Measurements from ENCODE around the gene SMIM15. TPM values are rescaled to one million over a fixed set of nuclear protein-coding genes. Genes with fewer than 3 reads are reported as not detected.

The SMIM15 gene
- polyA plus RNA-seq, 1 donor = 83.7 TPM

GRCh38 chr5:61163905-61164304, 1.6 kb upstream of the SMIM15 start:
- H3K4me1 ChIP-seq (ENCODE audit: control insufficient read depth, insufficient read depth, low read length) = peaks cover 2% of the 10 kb centered on the region
- WGBS (ENCODE audit: insufficient coverage, low lambda C conversion rate) = 60% methylated on average over 1 of the region's 13 CpGs
- no peaks in the 10 kb centered on the region for H3K27me3 ChIP-seq (ENCODE audit: control insufficient read depth, insufficient read depth, low read length)
- no peak overlapping the region for H3K4me3 ChIP-seq (ENCODE audit: low read length)
- no peaks in the 10 kb centered on the region for H3K9me3 ChIP-seq (ENCODE audit: control insufficient read depth, low read depth, low read length)
- H3K36me3 ChIP-seq (ENCODE audit: control insufficient read depth, insufficient read depth, low read length) = peaks cover 10% of the 10 kb centered on the region
- no peak overlapping the region for H3K27ac ChIP-seq (ENCODE audit: low read length)
- no peak for DNase-seq

- no peaks in the 10 kb centered on the region for H3K9me3 ChIP-seq (ENCODE audit: control insufficient read depth, low read depth, low read length)
- no CpG with 5 or more reads among the region's 14 CpGs for WGBS (ENCODE audit: insufficient coverage, low lambda C conversion rate)
- H3K4me3 ChIP-seq (ENCODE audit: low read length) = peak overlapping the region; percentile 99
- H3K27me3 ChIP-seq (ENCODE audit: control insufficient read depth, insufficient read depth, low read length) = no peaks in the 10 kb centered on the region
- H3K27ac ChIP-seq (ENCODE audit: low read length) = peak overlapping the region; percentile 99
- peaks cover 10% of the 10 kb centered on the region for H3K36me3 ChIP-seq (ENCODE audit: control insufficient read depth, insufficient read depth, low read length)
- DNase-seq = peak in 1 of 2 donors; percentile 10
- peaks cover 2% of the 10 kb centered on the region for H3K4me1 ChIP-seq (ENCODE audit: control insufficient read depth, insufficient read depth, low read length)
These were observed 732 bp upstream of the SMIM15 start for GRCh38 chr5:61162832-61163567.

DNA sequence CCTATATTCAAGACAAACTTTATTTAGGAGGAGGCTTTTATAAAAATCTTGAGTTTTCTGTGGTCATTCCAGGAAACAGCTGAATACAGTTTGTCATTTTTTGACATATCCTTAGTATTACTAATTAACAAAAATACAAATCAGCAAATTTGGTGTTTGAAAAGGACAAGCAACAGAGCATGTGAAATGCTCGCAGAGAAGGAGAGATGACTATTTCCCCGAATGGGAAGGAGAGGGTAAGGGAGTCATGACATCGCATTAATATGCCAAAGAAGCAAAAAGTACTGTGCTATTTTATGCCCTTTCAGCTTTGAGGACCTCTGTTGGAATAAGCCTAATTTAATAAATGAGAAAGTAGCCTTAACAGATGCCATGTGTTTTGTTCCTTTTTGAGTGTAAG, 1.8 kb downstream of the SMIM15 start:
- Histone ChIP-seq H3K36me3 (ENCODE audit: control insufficient read depth, insufficient read depth, low read length) (peaks cover 10% of the 10 kb centered on the region), H3K4me3 (ENCODE audit: low read length) (no peak overlapping the region), H3K4me1 (ENCODE audit: control insufficient read depth, insufficient read depth, low read length) (peaks cover 2% of the 10 kb centered on the region), H3K9me3 (ENCODE audit: control insufficient read depth, low read depth, low read length) (no peaks in the 10 kb centered on the region), H3K27me3 (ENCODE audit: control insufficient read depth, insufficient read depth, low read length) (no peaks in the 10 kb centered on the region), H3K27ac (ENCODE audit: low read length) (no peak overlapping the region)
- DNase-seq = no peak
- WGBS (ENCODE audit: insufficient coverage, low lambda C conversion rate) = 86% methylated on average over 2 of the region's 3 CpGs

GRCh38 chr5:61159836-61160235, 2.4 kb downstream of the SMIM15 start:
- no peaks in the 10 kb centered on the region for H3K9me3 ChIP-seq (ENCODE audit: control insufficient read depth, low read depth, low read length)
- 88% methylated on average over 2 of the region's 4 CpGs for WGBS (ENCODE audit: insufficient coverage, low lambda C conversion rate)
- H3K4me3 ChIP-seq (ENCODE audit: low read length) = no peak overlapping the region
- no peak for DNase-seq
- H3K4me1 ChIP-seq (ENCODE audit: control insufficient read depth, insufficient read depth, low read length) = peaks cover 2% of the 10 kb centered on the region
- peaks cover 10% of the 10 kb centered on the region for H3K36me3 ChIP-seq (ENCODE audit: control insufficient read depth, insufficient read depth, low read length)
- H3K27me3 ChIP-seq (ENCODE audit: control insufficient read depth, insufficient read depth, low read length) = no peaks in the 10 kb centered on the region
- no peak overlapping the region for H3K27ac ChIP-seq (ENCODE audit: low read length)

DNA sequence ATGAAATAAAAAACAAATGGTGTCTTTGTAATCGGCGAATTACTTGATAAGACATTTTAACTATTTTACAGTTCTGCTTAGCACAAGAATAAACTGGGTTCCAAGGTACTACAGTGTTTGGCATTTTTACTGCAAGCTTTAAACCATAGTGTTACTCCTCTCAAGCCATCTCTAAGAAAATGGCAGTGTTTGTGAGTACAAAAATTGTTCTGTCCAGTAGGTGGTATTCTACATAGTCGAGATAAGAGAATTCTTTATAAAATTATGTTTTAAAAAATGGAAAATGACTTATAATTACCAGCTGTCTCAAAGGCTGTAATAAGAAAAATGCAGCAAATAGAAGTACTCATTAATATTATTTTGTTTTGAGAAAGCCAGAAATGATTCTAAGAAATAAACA, 3.2 kb downstream of the SMIM15 start:
- no peaks in the 10 kb centered on the region for H3K27me3 ChIP-seq (ENCODE audit: control insufficient read depth, insufficient read depth, low read length)
- no peak for DNase-seq
- no peak overlapping the region for H3K27ac ChIP-seq (ENCODE audit: low read length)
- H3K9me3 ChIP-seq (ENCODE audit: control insufficient read depth, low read depth, low read length) = no peaks in the 10 kb centered on the region
- 92% methylated on average over 3 of the region's 3 CpGs for WGBS (ENCODE audit: insufficient coverage, low lambda C conversion rate)
- peaks cover 10% of the 10 kb centered on the region for H3K36me3 ChIP-seq (ENCODE audit: control insufficient read depth, insufficient read depth, low read length)
- no peak overlapping the region for H3K4me3 ChIP-seq (ENCODE audit: low read length)
- peaks cover 2% of the 10 kb centered on the region for H3K4me1 ChIP-seq (ENCODE audit: control insufficient read depth, insufficient read depth, low read length)

DNA sequence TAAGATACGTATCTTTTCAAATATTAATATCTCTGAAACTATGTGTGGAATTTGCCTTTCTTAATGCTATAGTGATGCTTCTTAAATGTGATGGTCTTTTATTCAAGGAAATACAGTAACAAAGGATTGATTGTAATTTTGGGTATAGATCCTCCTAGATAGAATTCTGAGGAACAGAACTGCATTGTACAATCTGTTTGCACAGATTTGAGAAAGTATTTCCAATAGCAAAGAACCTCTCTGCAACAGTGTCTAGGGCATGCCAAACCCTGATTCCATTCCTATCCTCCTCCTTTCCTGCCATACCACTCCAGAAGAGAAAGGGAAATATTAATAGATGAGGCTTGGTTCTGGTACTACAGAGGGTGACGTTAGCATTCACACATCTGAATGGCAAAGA, 10.4 kb downstream of the SMIM15 start:
- Histone ChIP-seq H3K27me3 (ENCODE audit: control insufficient read depth, insufficient read depth, low read length) (no peaks in the 10 kb centered on the region), H3K4me3 (ENCODE audit: low read length) (no peak overlapping the region), H3K27ac (ENCODE audit: low read length) (no peak overlapping the region), H3K36me3 (ENCODE audit: control insufficient read depth, insufficient read depth, low read length) (no peaks in the 10 kb centered on the region), H3K9me3 (ENCODE audit: control insufficient read depth, low read depth, low read length) (no peaks in the 10 kb centered on the region), H3K4me1 (ENCODE audit: control insufficient read depth, insufficient read depth, low read length) (no peaks in the 10 kb centered on the region)
- WGBS (ENCODE audit: insufficient coverage, low lambda C conversion rate) = 100% methylated on average over 1 of the region's 2 CpGs
- DNase-seq = no peak

DNA sequence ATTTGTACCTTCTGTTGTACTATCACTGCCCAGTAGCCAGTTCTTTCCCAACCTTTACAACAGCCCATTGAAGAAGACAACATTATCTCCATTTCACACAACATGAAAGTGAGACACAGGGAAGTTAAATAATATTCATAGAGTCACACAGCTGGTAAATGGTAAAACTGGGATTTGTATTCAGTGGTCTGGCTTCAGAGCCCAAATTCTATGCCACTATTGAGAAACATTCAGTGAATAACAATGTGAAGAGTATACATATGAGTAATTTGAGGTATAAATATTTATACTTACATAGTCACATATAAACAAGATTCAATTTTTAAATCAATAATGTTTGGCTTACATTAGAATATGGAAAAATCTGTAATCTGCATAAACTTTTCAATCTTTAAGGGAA, 13.8 kb downstream of the SMIM15 start:
- Histone ChIP-seq H3K36me3 (ENCODE audit: control insufficient read depth, insufficient read depth, low read length) (no peaks in the 10 kb centered on the region), H3K27me3 (ENCODE audit: control insufficient read depth, insufficient read depth, low read length) (no peaks in the 10 kb centered on the region), H3K9me3 (ENCODE audit: control insufficient read depth, low read depth, low read length) (no peaks in the 10 kb centered on the region), H3K4me1 (ENCODE audit: control insufficient read depth, insufficient read depth, low read length) (no peaks in the 10 kb centered on the region), H3K4me3 (ENCODE audit: low read length) (no peak overlapping the region), H3K27ac (ENCODE audit: low read length) (no peak overlapping the region)
- DNase-seq = no peak

DNA sequence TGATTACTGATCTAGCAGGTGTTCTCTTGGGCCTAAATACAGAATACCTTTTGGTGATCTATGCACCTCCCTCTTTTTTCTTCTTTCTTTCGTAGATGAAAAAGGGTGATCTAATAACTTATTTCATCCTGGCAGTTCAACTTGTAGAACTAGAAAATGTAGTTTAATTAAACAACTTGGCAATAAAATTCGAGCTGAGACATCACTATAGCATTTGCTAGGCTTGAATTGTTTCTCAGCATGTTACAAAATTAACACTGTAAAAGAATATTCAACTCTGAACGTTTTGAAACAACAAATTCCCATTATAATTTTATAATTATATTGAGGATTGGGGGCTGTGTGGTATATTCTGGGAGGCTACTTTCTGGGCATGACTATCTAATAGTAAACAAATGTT, 19.5 kb downstream of the SMIM15 start:
- no peak for DNase-seq
- 100% methylated on average over 1 of the region's 3 CpGs for WGBS (ENCODE audit: insufficient coverage, low lambda C conversion rate)
- Histone ChIP-seq H3K4me3 (ENCODE audit: low read length) (no peak overlapping the region), H3K4me1 (ENCODE audit: control insufficient read depth, insufficient read depth, low read length) (no peaks in the 10 kb centered on the region), H3K9me3 (ENCODE audit: control insufficient read depth, low read depth, low read length) (no peaks in the 10 kb centered on the region), H3K36me3 (ENCODE audit: control insufficient read depth, insufficient read depth, low read length) (no peaks in the 10 kb centered on the region), H3K27me3 (ENCODE audit: control insufficient read depth, insufficient read depth, low read length) (no peaks in the 10 kb centered on the region), H3K27ac (ENCODE audit: low read length) (no peak overlapping the region)

DNA sequence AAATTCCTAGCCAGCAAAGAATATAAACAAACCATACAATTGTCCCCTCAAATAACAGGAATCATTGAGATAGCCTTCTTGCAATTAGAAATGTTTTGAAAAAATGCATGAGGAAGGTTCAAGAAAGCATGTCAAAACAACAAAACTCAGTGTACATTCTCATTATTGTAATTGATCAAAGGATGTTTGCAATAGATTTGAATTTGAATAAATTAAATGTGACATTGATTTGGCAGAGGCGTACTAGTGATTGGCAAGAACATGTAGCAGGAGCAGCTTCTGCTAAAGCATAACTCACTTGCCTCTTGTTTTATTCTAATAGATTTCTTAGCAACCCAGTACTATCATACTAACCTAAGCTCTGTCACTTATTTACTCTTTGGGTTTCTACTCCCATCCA, 19.9 kb downstream of the SMIM15 start:
- no peaks in the 10 kb centered on the region for H3K4me1 ChIP-seq (ENCODE audit: control insufficient read depth, insufficient read depth, low read length)
- H3K9me3 ChIP-seq (ENCODE audit: control insufficient read depth, low read depth, low read length) = no peaks in the 10 kb centered on the region
- no peak overlapping the region for H3K4me3 ChIP-seq (ENCODE audit: low read length)
- no peaks in the 10 kb centered on the region for H3K36me3 ChIP-seq (ENCODE audit: control insufficient read depth, insufficient read depth, low read length)
- no CpG with 5 or more reads among the region's 1 CpG for WGBS (ENCODE audit: insufficient coverage, low lambda C conversion rate)
- H3K27me3 ChIP-seq (ENCODE audit: control insufficient read depth, insufficient read depth, low read length) = no peaks in the 10 kb centered on the region
- DNase-seq = no peak
- no peak overlapping the region for H3K27ac ChIP-seq (ENCODE audit: low read length)

DNA sequence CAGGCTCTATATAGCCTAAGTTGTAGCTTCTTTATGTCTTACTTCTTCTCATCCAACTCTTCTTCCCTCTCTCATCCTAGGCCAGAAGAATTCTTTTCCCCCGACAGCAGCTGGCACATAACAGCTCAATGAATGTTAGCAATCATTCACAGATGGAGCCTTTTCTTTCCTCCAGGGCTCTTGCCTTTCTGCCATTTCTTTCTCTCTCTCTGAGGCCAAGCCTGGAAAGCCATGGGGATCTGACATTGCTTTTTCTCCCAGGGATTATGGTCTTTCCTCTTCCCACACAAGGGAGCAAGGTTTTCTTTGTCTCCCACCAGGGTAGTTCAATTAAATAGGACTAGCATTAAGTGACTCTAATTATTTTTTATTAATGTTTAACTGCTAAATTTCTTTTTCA, 20.5 kb downstream of the SMIM15 start:
- H3K4me3 ChIP-seq (ENCODE audit: low read length) = no peak overlapping the region
- DNase-seq = no peak
- no peaks in the 10 kb centered on the region for H3K4me1 ChIP-seq (ENCODE audit: control insufficient read depth, insufficient read depth, low read length)
- H3K9me3 ChIP-seq (ENCODE audit: control insufficient read depth, low read depth, low read length) = no peaks in the 10 kb centered on the region
- no peak overlapping the region for H3K27ac ChIP-seq (ENCODE audit: low read length)
- no peaks in the 10 kb centered on the region for H3K36me3 ChIP-seq (ENCODE audit: control insufficient read depth, insufficient read depth, low read length)
- no CpG with 5 or more reads among the region's 1 CpG for WGBS (ENCODE audit: insufficient coverage, low lambda C conversion rate)
- H3K27me3 ChIP-seq (ENCODE audit: control insufficient read depth, insufficient read depth, low read length) = no peaks in the 10 kb centered on the region

DNA sequence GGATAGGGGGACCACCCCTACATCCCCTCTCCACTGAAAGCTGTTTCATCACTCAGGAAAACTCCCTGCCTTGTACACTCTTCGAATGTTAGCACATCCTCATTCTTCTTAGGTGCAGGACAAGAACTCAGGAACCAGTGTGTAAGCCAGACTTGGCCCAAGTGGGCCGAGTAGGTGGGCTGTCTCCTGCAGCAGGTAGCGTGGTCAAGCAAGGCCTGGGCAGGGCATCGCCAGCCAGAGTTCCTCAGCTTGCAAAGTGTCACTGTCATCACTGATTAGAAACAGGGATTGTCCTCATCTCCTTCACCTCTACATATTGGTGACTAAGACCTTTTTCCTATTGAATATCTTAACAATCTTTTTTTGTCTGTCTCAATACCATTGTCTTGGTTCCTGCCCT, 22.3 kb downstream of the SMIM15 start:
- Histone ChIP-seq H3K36me3 (ENCODE audit: control insufficient read depth, insufficient read depth, low read length) (no peaks in the 10 kb centered on the region), H3K4me3 (ENCODE audit: low read length) (no peak overlapping the region), H3K4me1 (ENCODE audit: control insufficient read depth, insufficient read depth, low read length) (no peaks in the 10 kb centered on the region), H3K27me3 (ENCODE audit: control insufficient read depth, insufficient read depth, low read length) (no peaks in the 10 kb centered on the region), H3K27ac (ENCODE audit: low read length) (no peak overlapping the region), H3K9me3 (ENCODE audit: control insufficient read depth, low read depth, low read length) (no peaks in the 10 kb centered on the region)
- no peak for DNase-seq
- WGBS (ENCODE audit: insufficient coverage, low lambda C conversion rate) = no CpG with 5 or more reads among the region's 4 CpGs
